Measurements from ENCODE around the gene TMEM170B.

DNA sequence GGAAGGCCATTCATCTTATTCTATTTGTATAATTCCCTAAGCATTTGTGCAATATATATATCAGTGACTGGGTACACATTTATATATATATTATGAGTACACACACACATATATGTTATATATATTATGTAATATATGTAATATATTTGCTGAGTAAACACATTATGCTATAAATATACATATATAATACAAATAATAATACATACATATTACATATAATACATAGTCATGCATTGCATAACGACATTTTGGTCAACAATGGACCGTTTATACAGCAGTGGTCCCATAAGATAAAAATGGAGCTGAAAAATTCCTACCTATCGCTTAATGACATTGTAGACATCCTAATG lies 11.4 kb upstream of the TMEM170B start:
- TF ChIP-seq POLR2A (IDR thresholded peaks at IDR 0.05; ENCODE audit: control extremely low read depth in 1 of 2, low read depth in 2 of 2, low read length in 2 of 2) (no peak), EP300 (IDR thresholded peaks at IDR 0.05; ENCODE audit: borderline replicate concordance in 1 of 2, low read depth in 2 of 2, low read length in 2 of 2) (no peak), EZH2 (IDR thresholded peaks at IDR 0.05; ENCODE audit: low read depth, low read length, severe bottlenecking) (no peak), POLR2AphosphoS5 (IDR thresholded peaks at IDR 0.05; ENCODE audit: low read depth, low read length) (no peak), NRF1 (IDR thresholded peaks at IDR 0.05; ENCODE audit: low read depth, low read length) (no peak)
- TF ChIP-seq, protein P1, sequence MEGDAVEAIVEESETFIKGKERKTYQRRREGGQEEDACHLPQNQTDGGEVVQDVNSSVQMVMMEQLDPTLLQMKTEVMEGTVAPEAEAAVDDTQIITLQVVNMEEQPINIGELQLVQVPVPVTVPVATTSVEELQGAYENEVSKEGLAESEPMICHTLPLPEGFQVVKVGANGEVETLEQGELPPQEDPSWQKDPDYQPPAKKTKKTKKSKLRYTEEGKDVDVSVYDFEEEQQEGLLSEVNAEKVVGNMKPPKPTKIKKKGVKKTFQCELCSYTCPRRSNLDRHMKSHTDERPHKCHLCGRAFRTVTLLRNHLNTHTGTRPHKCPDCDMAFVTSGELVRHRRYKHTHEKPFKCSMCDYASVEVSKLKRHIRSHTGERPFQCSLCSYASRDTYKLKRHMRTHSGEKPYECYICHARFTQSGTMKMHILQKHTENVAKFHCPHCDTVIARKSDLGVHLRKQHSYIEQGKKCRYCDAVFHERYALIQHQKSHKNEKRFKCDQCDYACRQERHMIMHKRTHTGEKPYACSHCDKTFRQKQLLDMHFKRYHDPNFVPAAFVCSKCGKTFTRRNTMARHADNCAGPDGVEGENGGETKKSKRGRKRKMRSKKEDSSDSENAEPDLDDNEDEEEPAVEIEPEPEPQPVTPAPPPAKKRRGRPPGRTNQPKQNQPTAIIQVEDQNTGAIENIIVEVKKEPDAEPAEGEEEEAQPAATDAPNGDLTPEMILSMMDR (IDR thresholded peaks at IDR 0.05; ENCODE audit: control extremely low read depth in 1 of 3, insufficient read depth in 1 of 3, low read depth in 1 of 3, low read length in 3 of 3) = no peak
- TF ChIP-seq, protein P2, sequence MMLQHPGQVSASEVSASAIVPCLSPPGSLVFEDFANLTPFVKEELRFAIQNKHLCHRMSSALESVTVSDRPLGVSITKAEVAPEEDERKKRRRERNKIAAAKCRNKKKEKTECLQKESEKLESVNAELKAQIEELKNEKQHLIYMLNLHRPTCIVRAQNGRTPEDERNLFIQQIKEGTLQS (IDR thresholded peaks at IDR 0.05; ENCODE audit: insufficient read depth, low read depth, low read length) = no peak
